Measurements from ENCODE around the gene KIAA0513. TPM values are rescaled to one million over a fixed set of nuclear protein-coding genes. Genes with fewer than 3 reads are reported as not detected.

Gene KIAA0513
- total RNA-seq, 2 donors from 2014 or later: 13.4 to 50.1 TPM

GRCh38 chr16:85067426-85067825, 39.8 kb downstream of the KIAA0513 start:
- Histone ChIP-seq H3K4me3 (no peak overlapping the region), H3K9me3 (no peaks in the 10 kb centered on the region), H3K27ac (no peak overlapping the region), H3K27me3 (replicated peaks; ENCODE audit: insufficient read depth) (no peaks in the 10 kb centered on the region), H3K4me1 (ENCODE audit: control insufficient read depth in 1 of 2, low read depth in 2 of 2) (no peaks in the 10 kb centered on the region), H3K36me3 (peaks cover 10% of the 10 kb centered on the region)
- DNase-seq (ENCODE audit: low spot score) (no peak), ATAC-seq (ENCODE audit: insufficient number of reproducible peaks, low FRiP score, low read depth) (no peak)
- TF ChIP-seq CTCF (IDR thresholded peaks at IDR 0.05): no peak

GRCh38 chr16:85068746-85069145, 41.2 kb downstream of the KIAA0513 start:
- TF ChIP-seq CTCF (IDR thresholded peaks at IDR 0.05): no peak
- Histone ChIP-seq H3K27me3 (replicated peaks; ENCODE audit: insufficient read depth) (no peaks in the 10 kb centered on the region), H3K4me3 (no peak overlapping the region), H3K9me3 (no peaks in the 10 kb centered on the region), H3K27ac (no peak overlapping the region), H3K4me1 (ENCODE audit: control insufficient read depth in 1 of 2, low read depth in 2 of 2) (no peaks in the 10 kb centered on the region), H3K36me3 (peaks cover 21% of the 10 kb centered on the region)
- no peak for ATAC-seq (ENCODE audit: insufficient number of reproducible peaks, low FRiP score, low read depth)
- DNase-seq (ENCODE audit: low spot score): no peak

- no peak overlapping the region for H3K27ac ChIP-seq
- H3K4me3 ChIP-seq: no peak overlapping the region
- H3K36me3 ChIP-seq: peaks cover 23% of the 10 kb centered on the region
- TF ChIP-seq CTCF (IDR thresholded peaks at IDR 0.05): no peak
- H3K27me3 ChIP-seq (replicated peaks; ENCODE audit: insufficient read depth): no peaks in the 10 kb centered on the region
- no peaks in the 10 kb centered on the region for H3K4me1 ChIP-seq (ENCODE audit: control insufficient read depth in 1 of 2, low read depth in 2 of 2)
- no peaks in the 10 kb centered on the region for H3K9me3 ChIP-seq
- no peak for DNase-seq (ENCODE audit: low spot score)
- ATAC-seq (ENCODE audit: insufficient number of reproducible peaks, low FRiP score, low read depth): no peak
Measured at GRCh38 chr16:85069171-85069570, 41.6 kb downstream of the KIAA0513 start.

GRCh38 chr16:85072076-85072860, 44.7 kb downstream of the KIAA0513 start:
- TF ChIP-seq CTCF (IDR thresholded peaks at IDR 0.05): no peak
- Histone ChIP-seq H3K27me3 (replicated peaks; ENCODE audit: insufficient read depth) (no peaks in the 10 kb centered on the region), H3K4me1 (ENCODE audit: control insufficient read depth in 1 of 2, low read depth in 2 of 2) (no peaks in the 10 kb centered on the region), H3K4me3 (no peak overlapping the region), H3K9me3 (no peaks in the 10 kb centered on the region), H3K27ac (no peak overlapping the region), H3K36me3 (peaks cover 18% of the 10 kb centered on the region)
- ATAC-seq (ENCODE audit: insufficient number of reproducible peaks, low FRiP score, low read depth) (no peak), DNase-seq (ENCODE audit: low spot score) (no peak)

GRCh38 chr16:85072947-85073346, 45.4 kb downstream of the KIAA0513 start:
- no peak overlapping the region for H3K4me3 ChIP-seq
- no peak for DNase-seq (ENCODE audit: low spot score)
- H3K36me3 ChIP-seq: peaks cover 23% of the 10 kb centered on the region
- no peaks in the 10 kb centered on the region for H3K4me1 ChIP-seq (ENCODE audit: control insufficient read depth in 1 of 2, low read depth in 2 of 2)
- no peak overlapping the region for H3K27ac ChIP-seq
- no peaks in the 10 kb centered on the region for H3K9me3 ChIP-seq
- no peaks in the 10 kb centered on the region for H3K27me3 ChIP-seq (replicated peaks; ENCODE audit: insufficient read depth)
- no peak for ATAC-seq (ENCODE audit: insufficient number of reproducible peaks, low FRiP score, low read depth)
- TF ChIP-seq CTCF (IDR thresholded peaks at IDR 0.05): no peak
